Stomach (tissue), 9 donors: ENCODE data around the gene WWP2. TPM values are rescaled to one million over a fixed set of nuclear protein-coding genes. Genes with fewer than 3 reads are reported as not detected.

Experiments
- DNase-seq, 2 donors: peaks; one replicate each; pipeline versions ENCODE4 v3.0.0 to v3.0.0-alpha.2; 2013 to 2019
- H3K27ac ChIP-seq, 5 donors: fragments of 200-600 bp in 4 of 5; sonication (generic) in 4 of 5; one replicate each; pipeline ENCODE4 v1.5.1; 2013 to 2019; ENCODE audit warnings: mild to moderate bottlenecking in 1 of 5, moderate library complexity in 1 of 5
- H3K27me3 ChIP-seq, 3 donors: fragments of 200-600 bp; sonication (generic); one replicate each; pipeline ENCODE4 v1.5.1; 2017 to 2019; ENCODE audit warnings: mixed run types in 1 of 3
- H3K36me3 ChIP-seq, 4 donors: fragments of 200-600 bp; sonication (generic); 1 replicate in 3 of 4; 2 replicates in 1 of 4; pipeline ENCODE4 v1.5.1; 2016 to 2019
- H3K4me1 ChIP-seq, 4 donors: fragments of 200-600 bp; sonication (generic); one replicate each; pipeline ENCODE4 v1.5.1; 2016 to 2019
- H3K4me3 ChIP-seq, 4 donors: fragments of 200-600 bp; sonication (generic) in 3 of 4; one replicate each; pipeline ENCODE4 v1.5.1; 2016 to 2019; ENCODE audit warnings: mild to moderate bottlenecking in 1 of 4
- H3K9me3 ChIP-seq, 4 donors: fragments of 200-600 bp; sonication (generic); one replicate each; pipeline ENCODE4 v1.5.1; 2016 to 2019
- EP300 ChIP-seq: sonication (generic); formaldehyde crosslinking; IDR thresholded peaks from one replicate; pipeline ENCODE4 v1.6.1; 2017; ENCODE audit warnings: antibody characterized with exemption
- POLR2A ChIP-seq, 4 donors: fragments of 450-650 bp; IDR thresholded peaks; one replicate each; pipeline ENCODE4 v1.6.1; 2016; ENCODE audit warnings: antibody characterized with exemption in 4 of 4, control low read depth in 2 of 4, mild to moderate bottlenecking in 1 of 4, moderate library complexity in 1 of 4
- POLR2AphosphoS5 ChIP-seq, 3 donors: sonication (generic); formaldehyde crosslinking; IDR thresholded peaks; one replicate each; pipeline ENCODE4 v1.6.1; 2016; ENCODE audit warnings: antibody characterized with exemption in 3 of 3
- WGBS, 5 donors: extraction: QIAGEN DNeasy Blood & Tissue Kit in 3 of 5; methylation state at CpG; one replicate each; pipeline versions ENCODE4 v1.1.5 to v1.1.7; 2013 to 2018; 5-methylcytosine and 5-hydroxymethylcytosine counted together
- intact Hi-C: fragments of 100-400 bp; cut with DNase I; formaldehyde crosslinking; loops from one replicate; pipeline ENCODE4 v1.15.1; 2023; ENCODE audit warnings: low total_unique reads
- polyA plus RNA-seq, 3 donors: library from polyadenylated mRNA; stranded (reverse); fragments of 200-250 nt; gene quantifications; one replicate each; pipeline ENCODE4 v1.2.3, GENCODE V29; 2013
- total RNA-seq, 5 donors: library from RNA; depleted of rRNA; stranded (reverse); fragments of >200 nt; gene quantifications; one replicate each; pipeline versions ENCODE4 v1.1.0 to v1.2.3, GENCODE V29; 2014 to 2016
- TF ChIP-seq, protein P1 (sequence below), 7 experiments: fragments of 450-650 bp in 4 of 7; fragments of 200-600 bp in 3 of 7; sonication (generic) in 3 of 7; IDR thresholded peaks; one replicate each; pipeline ENCODE4 v1.5.1; 2016 to 2019; ENCODE audit warnings: antibody characterized with exemption in 7 of 7, control low read depth in 2 of 7, mild to moderate bottlenecking in 1 of 7
- donor health status: healthy with polysubstance abuse.
- donor health status: Bipolar disorder and iron deficiency.
- donor health status: healthy.

Gene WWP2
- total and polyA plus RNA-seq, 8 donors, result 16.0 to 442 (median 35.2) TPM

DNA sequence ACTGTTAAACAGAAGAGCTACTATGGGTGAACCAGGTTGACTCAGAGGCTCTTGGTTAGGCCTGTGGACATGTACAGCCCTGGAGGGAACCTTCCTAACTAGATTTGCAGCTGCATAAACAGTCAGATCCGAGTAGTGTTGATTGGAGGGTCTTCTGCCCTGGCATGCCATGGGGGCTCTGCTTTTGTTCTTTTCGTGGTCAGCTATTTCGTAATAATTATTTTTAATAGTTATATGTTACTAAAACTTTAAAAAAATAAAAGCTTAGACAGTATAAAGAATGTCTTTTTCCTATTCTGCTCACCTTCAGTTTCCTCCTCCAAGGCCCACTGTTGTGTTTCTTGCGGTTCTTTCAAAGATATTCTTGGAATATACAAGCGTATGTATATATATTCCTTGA, 121.6 kb downstream of the WWP2 start:
- WGBS, 5 donors, result 94 to 96% (median 95%) methylated on average over 5 of the region's 5 CpGs
- intact Hi-C loops, result no loop called here
- peaks cover 7 to 11% (median 7%) of the 10 kb centered on the region in 4 donors for H3K4me1 ChIP-seq
- no peaks in the 10 kb centered on the region for H3K27me3 ChIP-seq
- no peak overlapping the region for H3K27ac ChIP-seq
- DNase-seq, result no peak
- H3K4me3 ChIP-seq, result no peak overlapping the region
- H3K9me3 ChIP-seq, result no peaks in the 10 kb centered on the region
- TF ChIP-seq POLR2A (IDR thresholded peaks at IDR 0.05) (no peak), EP300 (no peak), POLR2AphosphoS5 (IDR thresholded peaks at IDR 0.05) (no peak)
- TF ChIP-seq, protein P1, sequence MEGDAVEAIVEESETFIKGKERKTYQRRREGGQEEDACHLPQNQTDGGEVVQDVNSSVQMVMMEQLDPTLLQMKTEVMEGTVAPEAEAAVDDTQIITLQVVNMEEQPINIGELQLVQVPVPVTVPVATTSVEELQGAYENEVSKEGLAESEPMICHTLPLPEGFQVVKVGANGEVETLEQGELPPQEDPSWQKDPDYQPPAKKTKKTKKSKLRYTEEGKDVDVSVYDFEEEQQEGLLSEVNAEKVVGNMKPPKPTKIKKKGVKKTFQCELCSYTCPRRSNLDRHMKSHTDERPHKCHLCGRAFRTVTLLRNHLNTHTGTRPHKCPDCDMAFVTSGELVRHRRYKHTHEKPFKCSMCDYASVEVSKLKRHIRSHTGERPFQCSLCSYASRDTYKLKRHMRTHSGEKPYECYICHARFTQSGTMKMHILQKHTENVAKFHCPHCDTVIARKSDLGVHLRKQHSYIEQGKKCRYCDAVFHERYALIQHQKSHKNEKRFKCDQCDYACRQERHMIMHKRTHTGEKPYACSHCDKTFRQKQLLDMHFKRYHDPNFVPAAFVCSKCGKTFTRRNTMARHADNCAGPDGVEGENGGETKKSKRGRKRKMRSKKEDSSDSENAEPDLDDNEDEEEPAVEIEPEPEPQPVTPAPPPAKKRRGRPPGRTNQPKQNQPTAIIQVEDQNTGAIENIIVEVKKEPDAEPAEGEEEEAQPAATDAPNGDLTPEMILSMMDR (IDR thresholded peaks at IDR 0.05), result no peak
- peaks cover 7 to 47% (median 30%) of the 10 kb centered on the region in 4 donors for H3K36me3 ChIP-seq

DNA sequence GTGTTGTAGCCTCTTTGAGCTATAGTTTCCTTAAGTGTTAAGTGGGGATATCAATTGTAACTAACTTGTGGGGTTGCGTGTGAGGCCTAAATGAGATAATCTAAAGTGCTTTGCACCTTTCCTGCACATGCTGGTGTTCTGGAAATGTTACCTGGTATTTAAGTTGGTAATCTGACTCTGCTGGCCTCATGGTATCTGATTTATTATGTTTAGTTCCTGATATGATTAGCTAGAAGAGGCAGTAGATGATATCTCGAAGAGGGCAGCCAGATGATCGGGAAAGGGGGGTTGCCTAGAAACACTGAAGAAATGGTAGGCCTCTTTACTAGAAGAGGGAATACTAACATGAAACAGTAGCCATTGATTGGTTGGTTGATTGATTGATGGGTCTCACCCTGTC, 123.6 kb downstream of the WWP2 start:
- H3K4me3 ChIP-seq, result no peak overlapping the region
- DNase-seq, result no peak
- no peak for TF ChIP-seq POLR2AphosphoS5 (IDR thresholded peaks at IDR 0.05)
- TF ChIP-seq POLR2A (IDR thresholded peaks at IDR 0.05), result no peak
- TF ChIP-seq, protein P1 (IDR thresholded peaks at IDR 0.05), result no peak
- TF ChIP-seq EP300, result no peak
- H3K27me3 ChIP-seq, result no peaks in the 10 kb centered on the region
- H3K27ac ChIP-seq, result no peak overlapping the region
- H3K36me3 ChIP-seq, result peaks cover 15 to 45% (median 29%) of the 10 kb centered on the region in 4 donors
- 38 to 76% (median 62%) methylated on average over 3 of the region's 3 CpGs for WGBS, 5 donors
- H3K9me3 ChIP-seq, result no peaks in the 10 kb centered on the region
- intact Hi-C loops, result no loop called here
- H3K4me1 ChIP-seq, result peaks cover 14 to 28% (median 23%) of the 10 kb centered on the region in 4 donors

DNA sequence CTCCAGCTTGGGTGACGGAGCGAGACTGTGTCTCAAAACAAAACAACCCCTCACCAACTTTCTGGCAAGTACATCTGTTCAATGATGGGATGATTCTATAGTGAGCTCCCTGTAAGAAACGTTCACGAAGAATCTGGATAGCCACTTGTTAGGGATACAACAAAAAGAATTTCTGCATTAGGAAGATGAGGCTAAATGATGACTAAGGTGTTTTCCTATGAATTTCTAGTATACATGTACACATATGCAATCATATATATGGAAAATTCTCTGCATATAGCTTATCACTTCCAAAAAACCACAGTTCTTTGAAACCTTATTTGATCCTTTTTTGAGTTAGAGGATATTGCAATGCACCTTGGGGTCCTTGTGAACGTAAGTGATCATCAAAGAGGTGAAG, 124.6 kb downstream of the WWP2 start:
- WGBS, 5 donors, result 94 to 97% (median 97%) methylated on average over 5 of the region's 5 CpGs
- no peaks in the 10 kb centered on the region for H3K27me3 ChIP-seq

DNA sequence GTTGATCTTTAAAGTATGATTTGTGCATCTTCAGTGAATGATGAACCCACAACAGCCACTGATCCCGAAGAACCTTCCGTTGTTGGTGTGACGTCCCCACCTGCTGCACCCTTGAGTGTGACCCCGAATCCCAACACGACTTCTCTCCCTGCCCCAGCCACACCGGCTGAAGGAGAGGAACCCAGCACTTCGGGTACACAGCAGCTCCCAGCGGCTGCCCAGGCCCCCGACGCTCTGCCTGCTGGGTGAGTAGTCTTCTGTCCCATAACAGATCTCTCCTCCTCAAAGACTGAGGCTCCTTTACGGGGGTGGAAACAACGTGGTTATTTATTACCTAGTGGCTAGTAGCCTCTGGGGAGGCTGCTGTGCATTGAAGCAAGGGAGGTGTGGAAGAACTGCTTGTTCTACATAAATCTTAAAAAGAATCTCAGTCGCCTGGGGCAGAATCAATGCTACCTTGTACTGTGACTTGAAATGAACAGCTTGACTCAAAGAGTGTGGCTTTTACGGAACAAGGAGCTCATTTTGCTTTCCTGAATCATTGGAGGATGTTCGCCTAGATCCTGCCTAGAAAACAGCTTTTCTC, 126.0 kb downstream of the WWP2 start:
- Histone ChIP-seq H3K4me3 (no peak overlapping the region), H3K36me3 (peaks cover 15 to 36% (median 33%) of the 10 kb centered on the region in 4 donors), H3K27me3 (no peaks in the 10 kb centered on the region), H3K4me1 (peaks cover 12 to 28% (median 24%) of the 10 kb centered on the region in 4 donors), H3K27ac (no peak overlapping the region), H3K9me3 (no peaks in the 10 kb centered on the region)
- TF ChIP-seq, protein P1 (IDR thresholded peaks at IDR 0.05), result no peak
- TF ChIP-seq POLR2AphosphoS5 (IDR thresholded peaks at IDR 0.05) (no peak), EP300 (no peak), POLR2A (IDR thresholded peaks at IDR 0.05) (no peak)
- WGBS, 5 donors, result 91 to 95% (median 93%) methylated on average over 15 of the region's 15 CpGs
- no peak for DNase-seq
- intact Hi-C loops, result no loop called here

More for the DNA sequence above, 124.6 kb downstream of the WWP2 start:
- peaks cover 15 to 36% (median 28%) of the 10 kb centered on the region in 4 donors for H3K36me3 ChIP-seq
- intact Hi-C loops, result no loop called here
- H3K9me3 ChIP-seq, result no peaks in the 10 kb centered on the region
- H3K4me3 ChIP-seq, result no peak overlapping the region
- peaks cover 19 to 32% (median 28%) of the 10 kb centered on the region in 4 donors for H3K4me1 ChIP-seq
- TF ChIP-seq, protein P1 (IDR thresholded peaks at IDR 0.05), result no peak
- TF ChIP-seq POLR2A (IDR thresholded peaks at IDR 0.05), result no peak
- no peak for TF ChIP-seq POLR2AphosphoS5 (IDR thresholded peaks at IDR 0.05)
- TF ChIP-seq EP300, result no peak
- no peak for DNase-seq
- no peak overlapping the region for H3K27ac ChIP-seq
